ENCODE measurements around the gene PRAMEF12. TPM values are rescaled to one million over a fixed set of nuclear protein-coding genes. Genes with fewer than 3 reads are reported as not detected.
"Not testable (repeated sequence)": the region's sequence is repeated elsewhere in the genome, so short reads cannot be mapped to it uniquely, and the experiment has no call there.

Gene PRAMEF12
- total and polyA plus RNA-seq, 5 donors from 2014 or later: not detected

GRCh38 chr1:12783783-12784182 lies 10.2 kb downstream of the PRAMEF12 start:
- H3K4me3 ChIP-seq (ENCODE audit: low read depth, low read length); H3K4me1 ChIP-seq (ENCODE audit: control insufficient read depth, insufficient read depth, low read length, poor library complexity, severe bottlenecking); H3K27ac ChIP-seq (ENCODE audit: insufficient read depth, low read length, poor library complexity, severe bottlenecking); H3K4me3 Mint-ChIP-seq; H3K36me3 Mint-ChIP-seq; ATAC-seq (ENCODE audit: low read depth in 2 of 2); H3K36me3 ChIP-seq (ENCODE audit: control insufficient read depth, insufficient read depth, low read length); H3K27me3 Mint-ChIP-seq; H3K4me1 Mint-ChIP-seq; H3K27me3 ChIP-seq (ENCODE audit: control insufficient read depth, insufficient read depth, low read length); H3K27ac Mint-ChIP-seq: not testable (repeated sequence)
- peaks cover 6 to 13% of the 10 kb centered on the region in 2 experiments for H3K9me3 ChIP-seq (ENCODE audit: control insufficient read depth in 2 of 2, low read length in 2 of 2)
- H3K9me3 Mint-ChIP-seq: peaks cover 0 to 28% (median 3%) of the 10 kb centered on the region in 7 donors
- DNase-seq: peak in 1 of 3 donors; percentile 7

- H3K36me3 Mint-ChIP-seq; H3K4me1 Mint-ChIP-seq; H3K27ac Mint-ChIP-seq; ATAC-seq (ENCODE audit: low read depth in 2 of 2); H3K27ac ChIP-seq (ENCODE audit: insufficient read depth, low read length, poor library complexity, severe bottlenecking); H3K27me3 ChIP-seq (ENCODE audit: control insufficient read depth, insufficient read depth, low read length); H3K27me3 Mint-ChIP-seq; H3K36me3 ChIP-seq (ENCODE audit: control insufficient read depth, insufficient read depth, low read length); H3K4me3 Mint-ChIP-seq; H3K4me3 ChIP-seq (ENCODE audit: low read depth, low read length); H3K4me1 ChIP-seq (ENCODE audit: control insufficient read depth, insufficient read depth, low read length, poor library complexity, severe bottlenecking): not testable (repeated sequence)
- H3K9me3 ChIP-seq (ENCODE audit: control insufficient read depth in 2 of 2, low read length in 2 of 2): peaks cover 6 to 13% of the 10 kb centered on the region in 2 experiments
- peaks cover 0 to 28% (median 3%) of the 10 kb centered on the region in 7 donors for H3K9me3 Mint-ChIP-seq
- DNase-seq: peak in 1 of 3 donors; percentile 9
Measured at GRCh38 chr1:12784729-12785128, 11.2 kb downstream of the PRAMEF12 start.

GRCh38 chr1:12791097-12791496 lies 17.6 kb downstream of the PRAMEF12 start, which contains the start of gene PRAMEF1:
TSS of gene PRAMEF1 (plus strand) at chr1:12791397. CDS start at chr1:12793228, 1,831 bp downstream.
- not testable (repeated sequence) for H3K4me1 ChIP-seq (ENCODE audit: control insufficient read depth, insufficient read depth, low read length, poor library complexity, severe bottlenecking); H3K36me3 ChIP-seq (ENCODE audit: control insufficient read depth, insufficient read depth, low read length); H3K27me3 Mint-ChIP-seq; H3K27ac Mint-ChIP-seq; H3K4me3 Mint-ChIP-seq; ATAC-seq (ENCODE audit: low read depth in 2 of 2); H3K9me3 Mint-ChIP-seq; DNase-seq; H3K4me3 ChIP-seq (ENCODE audit: low read depth, low read length); H3K4me1 Mint-ChIP-seq; H3K27ac ChIP-seq (ENCODE audit: insufficient read depth, low read length, poor library complexity, severe bottlenecking); H3K27me3 ChIP-seq (ENCODE audit: control insufficient read depth, insufficient read depth, low read length); H3K36me3 Mint-ChIP-seq; H3K9me3 ChIP-seq (ENCODE audit: control insufficient read depth in 2 of 2, low read length in 2 of 2)

GRCh38 chr1:12798911-12799310 lies 25.4 kb downstream of the PRAMEF12 start:
- H3K27me3 Mint-ChIP-seq: peaks cover 15% of the 10 kb centered on the region
- H3K27ac Mint-ChIP-seq: no peak overlapping the region
- Histone ChIP-seq H3K4me3 (ENCODE audit: low read depth, low read length) (no peak overlapping the region), H3K27me3 (ENCODE audit: control insufficient read depth, insufficient read depth, low read length) (no peaks in the 10 kb centered on the region), H3K4me1 (ENCODE audit: control insufficient read depth, insufficient read depth, low read length, poor library complexity, severe bottlenecking) (no peaks in the 10 kb centered on the region), H3K27ac (ENCODE audit: insufficient read depth, low read length, poor library complexity, severe bottlenecking) (no peak overlapping the region), H3K9me3 (ENCODE audit: control insufficient read depth in 2 of 2, low read length in 2 of 2) (no peaks in the 10 kb centered on the region), H3K36me3 (ENCODE audit: control insufficient read depth, insufficient read depth, low read length) (no peaks in the 10 kb centered on the region)
- no peaks in the 10 kb centered on the region for H3K4me1 Mint-ChIP-seq
- ATAC-seq (ENCODE audit: low read depth in 2 of 2) (no peak), DNase-seq (no peak)
- H3K36me3 Mint-ChIP-seq: no peaks in the 10 kb centered on the region
- H3K4me3 Mint-ChIP-seq: no peak overlapping the region
- peaks cover 0 to 4% (median 1%) of the 10 kb centered on the region in 7 donors for H3K9me3 Mint-ChIP-seq

GRCh38 chr1:12799730-12800129 lies 26.2 kb downstream of the PRAMEF12 start:
- Mint-ChIP-seq H3K9me3 (peaks cover 0 to 6% (median 3%) of the 10 kb centered on the region in 7 donors), H3K27me3 (peaks cover 17% of the 10 kb centered on the region), H3K4me1 (no peaks in the 10 kb centered on the region), H3K36me3 (no peaks in the 10 kb centered on the region), H3K27ac (no peak overlapping the region), H3K4me3 (no peak overlapping the region)
- Histone ChIP-seq H3K27me3 (ENCODE audit: control insufficient read depth, insufficient read depth, low read length) (no peaks in the 10 kb centered on the region), H3K4me3 (ENCODE audit: low read depth, low read length) (no peak overlapping the region), H3K36me3 (ENCODE audit: control insufficient read depth, insufficient read depth, low read length) (no peaks in the 10 kb centered on the region), H3K27ac (ENCODE audit: insufficient read depth, low read length, poor library complexity, severe bottlenecking) (no peak overlapping the region), H3K4me1 (ENCODE audit: control insufficient read depth, insufficient read depth, low read length, poor library complexity, severe bottlenecking) (no peaks in the 10 kb centered on the region), H3K9me3 (ENCODE audit: control insufficient read depth in 2 of 2, low read length in 2 of 2) (no peaks in the 10 kb centered on the region)
- DNase-seq (no peak), ATAC-seq (ENCODE audit: low read depth in 2 of 2) (no peak)

GRCh38 chr1:12809933-12810332 lies 36.4 kb downstream of the PRAMEF12 start:
- peaks cover 5% of the 10 kb centered on the region for H3K27me3 Mint-ChIP-seq
- DNase-seq (no peak), ATAC-seq (ENCODE audit: low read depth in 2 of 2) (no peak)
- H3K27ac Mint-ChIP-seq: no peak overlapping the region
- Histone ChIP-seq H3K4me3 (ENCODE audit: low read depth, low read length) (no peak overlapping the region), H3K9me3 (ENCODE audit: control insufficient read depth in 2 of 2, low read length in 2 of 2) (peaks cover 0 to 5% of the 10 kb centered on the region in 2 experiments), H3K36me3 (ENCODE audit: control insufficient read depth, insufficient read depth, low read length) (no peaks in the 10 kb centered on the region), H3K27ac (ENCODE audit: insufficient read depth, low read length, poor library complexity, severe bottlenecking) (no peak overlapping the region), H3K4me1 (ENCODE audit: control insufficient read depth, insufficient read depth, low read length, poor library complexity, severe bottlenecking) (no peaks in the 10 kb centered on the region), H3K27me3 (ENCODE audit: control insufficient read depth, insufficient read depth, low read length) (no peaks in the 10 kb centered on the region)
- H3K4me3 Mint-ChIP-seq: no peak overlapping the region
- no peaks in the 10 kb centered on the region for H3K36me3 Mint-ChIP-seq
- H3K9me3 Mint-ChIP-seq: peaks cover 0 to 10% (median 5%) of the 10 kb centered on the region in 7 donors
- no peaks in the 10 kb centered on the region for H3K4me1 Mint-ChIP-seq

GRCh38 chr1:12810691-12811408 lies 37.3 kb downstream of the PRAMEF12 start:
- H3K36me3 ChIP-seq (ENCODE audit: control insufficient read depth, insufficient read depth, low read length): no peaks in the 10 kb centered on the region
- H3K9me3 Mint-ChIP-seq: peaks cover 0 to 10% (median 2%) of the 10 kb centered on the region in 7 donors
- no peaks in the 10 kb centered on the region for H3K4me1 ChIP-seq (ENCODE audit: control insufficient read depth, insufficient read depth, low read length, poor library complexity, severe bottlenecking)
- no peak overlapping the region for H3K4me3 ChIP-seq (ENCODE audit: low read depth, low read length)
- peaks cover 5% of the 10 kb centered on the region for H3K27me3 Mint-ChIP-seq
- H3K27me3 ChIP-seq (ENCODE audit: control insufficient read depth, insufficient read depth, low read length): no peaks in the 10 kb centered on the region
- H3K4me3 Mint-ChIP-seq: no peak overlapping the region
- H3K9me3 ChIP-seq (ENCODE audit: control insufficient read depth in 2 of 2, low read length in 2 of 2): peaks cover 0 to 2% of the 10 kb centered on the region in 2 experiments
- DNase-seq: no peak
- H3K4me1 Mint-ChIP-seq: no peaks in the 10 kb centered on the region
- H3K27ac ChIP-seq (ENCODE audit: insufficient read depth, low read length, poor library complexity, severe bottlenecking): no peak overlapping the region
- no peaks in the 10 kb centered on the region for H3K36me3 Mint-ChIP-seq
- no peak overlapping the region for H3K27ac Mint-ChIP-seq
- no peak for ATAC-seq (ENCODE audit: low read depth in 2 of 2)

GRCh38 chr1:12811409-12811784 lies 37.9 kb downstream of the PRAMEF12 start:
- H3K36me3 Mint-ChIP-seq: no peaks in the 10 kb centered on the region
- H3K9me3 Mint-ChIP-seq: peaks cover 0 to 5% (median 2%) of the 10 kb centered on the region in 7 donors
- no peak for DNase-seq
- H3K27ac Mint-ChIP-seq: no peak overlapping the region
- Histone ChIP-seq H3K4me1 (ENCODE audit: control insufficient read depth, insufficient read depth, low read length, poor library complexity, severe bottlenecking) (no peaks in the 10 kb centered on the region), H3K27ac (ENCODE audit: insufficient read depth, low read length, poor library complexity, severe bottlenecking) (no peak overlapping the region), H3K36me3 (ENCODE audit: control insufficient read depth, insufficient read depth, low read length) (no peaks in the 10 kb centered on the region), H3K9me3 (ENCODE audit: control insufficient read depth in 2 of 2, low read length in 2 of 2) (no peaks in the 10 kb centered on the region), H3K27me3 (ENCODE audit: control insufficient read depth, insufficient read depth, low read length) (no peaks in the 10 kb centered on the region), H3K4me3 (ENCODE audit: low read depth, low read length) (no peak overlapping the region)
- ATAC-seq (ENCODE audit: low read depth in 2 of 2): no peak
- no peak overlapping the region for H3K4me3 Mint-ChIP-seq
- H3K27me3 Mint-ChIP-seq: peaks cover 5% of the 10 kb centered on the region
- H3K4me1 Mint-ChIP-seq: no peaks in the 10 kb centered on the region

All from CD4-positive, CD25-positive, alpha-beta regulatory T cell (primary cell).